ENCODE data around the gene AFF3.
A peak's percentile ranks its signal among the peaks of the same experiment; 100 is the strongest.

Gene AFF3

GRCh38 chr2:99597616-99598015 is 544.8 kb downstream of the AFF3 start:
- no peak for DNase-seq (ENCODE audit: low spot score)

GRCh38 chr2:99595373-99595772 is 547.0 kb downstream of the AFF3 start:
- no peak for DNase-seq (ENCODE audit: low spot score)

GRCh38 chr2:99593692-99594427 is 548.5 kb downstream of the AFF3 start:
- DNase-seq (ENCODE audit: low spot score): no peak

- no peak for DNase-seq (ENCODE audit: low spot score)
These were observed 565.6 kb downstream of the AFF3 start for GRCh38 chr2:99576775-99577174.

GRCh38 chr2:99573634-99574251 is 568.6 kb downstream of the AFF3 start:
- no peak for DNase-seq (ENCODE audit: low spot score)

- no peak for DNase-seq (ENCODE audit: low spot score)
These were observed 569.8 kb downstream of the AFF3 start for GRCh38 chr2:99572373-99573164.

- DNase-seq (ENCODE audit: low spot score): no peak
These were observed 570.4 kb downstream of the AFF3 start for GRCh38 chr2:99571954-99572353.

GRCh38 chr2:99571533-99571932 is 570.9 kb downstream of the AFF3 start:
- no peak for DNase-seq (ENCODE audit: low spot score)

GRCh38 chr2:99571021-99571420 is 571.4 kb downstream of the AFF3 start:
- DNase-seq (ENCODE audit: low spot score): no peak

- DNase-seq (ENCODE audit: low spot score): no peak
These were observed 573.0 kb downstream of the AFF3 start for GRCh38 chr2:99569386-99569785.

- no peak for DNase-seq (ENCODE audit: low spot score)
These were observed 577.2 kb downstream of the AFF3 start for GRCh38 chr2:99565227-99565626.

GRCh38 chr2:99562516-99562915 is 579.9 kb downstream of the AFF3 start:
- no peak for DNase-seq (ENCODE audit: low spot score)

- no peak for DNase-seq (ENCODE audit: low spot score)
These were observed 580.6 kb downstream of the AFF3 start for GRCh38 chr2:99561804-99562203.

- DNase-seq (ENCODE audit: low spot score): peak; percentile 80
These were observed 583.2 kb downstream of the AFF3 start for GRCh38 chr2:99559075-99559662.

GRCh38 chr2:99555404-99555803 is 587.0 kb downstream of the AFF3 start:
- DNase-seq (ENCODE audit: low spot score): no peak

- DNase-seq (ENCODE audit: low spot score): no peak
These were observed 587.5 kb downstream of the AFF3 start for GRCh38 chr2:99554871-99555270.

- no peak for DNase-seq (ENCODE audit: low spot score)
These were observed 588.2 kb downstream of the AFF3 start for GRCh38 chr2:99554238-99554637.

GRCh38 chr2:99552529-99552928 is 589.9 kb downstream of the AFF3 start:
- DNase-seq (ENCODE audit: low spot score): no peak

- no peak for DNase-seq (ENCODE audit: low spot score)
These were observed 592.0 kb downstream of the AFF3 start for GRCh38 chr2:99550368-99550767.

- no peak for DNase-seq (ENCODE audit: low spot score)
These were observed 596.8 kb downstream of the AFF3 start for GRCh38 chr2:99545604-99546003.

- DNase-seq (ENCODE audit: low spot score): peak; percentile 40
These were observed 597.3 kb downstream of the AFF3 start for GRCh38 chr2:99545066-99545465.

- no peak for DNase-seq (ENCODE audit: low spot score)
These were observed 597.8 kb downstream of the AFF3 start for GRCh38 chr2:99544608-99545007.

- DNase-seq (ENCODE audit: low spot score): no peak
These were observed 599.1 kb downstream of the AFF3 start for GRCh38 chr2:99543247-99543646.

Data from hepatic stellate cell (primary cell).